KMS-11 (cell line): ENCODE results near the gene CDHR1.

Experiments used
- H2AFZ ChIP-seq: fragments of 200-600 bp; sonication (generic); 2 replicates; pipeline ENCODE4 v1.6.1; 2016; ENCODE audit warnings: antibody characterized with exemption, mixed run types, low read depth
- H3K27ac ChIP-seq: fragments of 200-600 bp; sonication (generic); 2 replicates; pipeline ENCODE4 v1.6.1; 2016; ENCODE audit warnings: mild to moderate bottlenecking, mixed run types
- H3K27me3 ChIP-seq: fragments of 200-600 bp; sonication (generic); 2 replicates; pipeline ENCODE4 v1.6.1; 2017; ENCODE audit warnings: mild to moderate bottlenecking, low read depth, mixed run types, moderate library complexity; ENCODE audit not compliant: insufficient read depth
- H3K36me3 ChIP-seq: fragments of 200-600 bp; sonication (generic); 2 replicates; pipeline ENCODE4 v1.6.1; 2017; ENCODE audit warnings: mild to moderate bottlenecking, mixed run types; ENCODE audit not compliant: insufficient read depth
- H3K4me1 ChIP-seq: fragments of 200-600 bp; sonication (generic); 2 replicates; pipeline ENCODE4 v1.6.1; 2016; ENCODE audit warnings: mild to moderate bottlenecking, low read depth, mixed run types; ENCODE audit not compliant: poor library complexity, severe bottlenecking
- H3K4me2 ChIP-seq: fragments of 200-600 bp; sonication (generic); 2 replicates; pipeline ENCODE4 v1.7.0; 2016; ENCODE audit warnings: mild to moderate bottlenecking, mixed run types
- H3K4me3 ChIP-seq: fragments of 200-600 bp; sonication (generic); IDR thresholded peaks from 2 replicates; pipeline ENCODE4 v1.6.1; 2017; ENCODE audit warnings: low read depth, low read length, mixed read lengths; ENCODE audit not compliant: insufficient read depth
- H3K79me2 ChIP-seq: fragments of 200-600 bp; sonication (generic); 2 replicates; pipeline ENCODE4 v1.6.1; 2016; ENCODE audit warnings: low read depth, mixed run types; ENCODE audit not compliant: insufficient read depth
- H3K9ac ChIP-seq: fragments of 200-600 bp; sonication (generic); 2 replicates; pipeline ENCODE4 v1.6.1; 2016; ENCODE audit warnings: mild to moderate bottlenecking, mixed run types
- H4K20me1 ChIP-seq: fragments of 200-600 bp; sonication (generic); 2 replicates; pipeline ENCODE4 v1.6.1; 2016; ENCODE audit warnings: mild to moderate bottlenecking, mixed run types; ENCODE audit not compliant: insufficient read depth
- CTCF ChIP-seq: fragments of 200-600 bp; sonication (generic); conservative IDR thresholded peaks from 2 replicates; pipeline ENCODE4 v1.6.1; 2017; ENCODE audit warnings: low read depth, mild to moderate bottlenecking, antibody characterized with exemption, low read length, moderate library complexity, mixed read lengths

CDHR1 gene

GRCh38 chr10:84155521-84155920 is 38.8 kb upstream of the CDHR1 start:
- no peak overlapping the region for H3K27ac ChIP-seq
- H3K79me2 ChIP-seq: no peaks in the 10 kb centered on the region
- no peaks in the 10 kb centered on the region for H3K4me1 ChIP-seq
- H2AFZ ChIP-seq: no peak overlapping the region
- H3K36me3 ChIP-seq: no peaks in the 10 kb centered on the region; the same call in 1 of the 2 replicates
- no peaks in the 10 kb centered on the region for H3K27me3 ChIP-seq
- H3K4me3 ChIP-seq: no peak overlapping the region
- TF ChIP-seq CTCF: no peak
- H3K9ac ChIP-seq: no peak overlapping the region
- no peak overlapping the region for H3K4me2 ChIP-seq
- H4K20me1 ChIP-seq: no peaks in the 10 kb centered on the region

GRCh38 chr10:84156009-84156408 is 38.3 kb upstream of the CDHR1 start:
- no peak for TF ChIP-seq CTCF
- Histone ChIP-seq H3K27ac (no peak overlapping the region), H3K36me3 (no peaks in the 10 kb centered on the region; the same call in 1 of the 2 replicates), H2AFZ (no peak overlapping the region), H3K79me2 (no peaks in the 10 kb centered on the region), H3K27me3 (no peaks in the 10 kb centered on the region), H3K4me3 (no peak overlapping the region), H4K20me1 (no peaks in the 10 kb centered on the region), H3K4me1 (no peaks in the 10 kb centered on the region), H3K9ac (no peak overlapping the region), H3K4me2 (no peak overlapping the region)

GRCh38 chr10:84156768-84157167 is 37.6 kb upstream of the CDHR1 start:
- TF ChIP-seq CTCF: no peak
- Histone ChIP-seq H3K4me2 (no peak overlapping the region), H3K79me2 (no peaks in the 10 kb centered on the region), H3K27ac (no peak overlapping the region), H3K9ac (no peak overlapping the region), H3K4me1 (no peaks in the 10 kb centered on the region), H4K20me1 (no peaks in the 10 kb centered on the region), H3K36me3 (no peaks in the 10 kb centered on the region; the same call in 1 of the 2 replicates), H3K4me3 (no peak overlapping the region), H3K27me3 (no peaks in the 10 kb centered on the region), H2AFZ (no peak overlapping the region)

- Histone ChIP-seq H3K27ac (no peak overlapping the region), H3K4me2 (no peak overlapping the region), H3K36me3 (no peaks in the 10 kb centered on the region; the same call in 1 of the 2 replicates), H3K9ac (no peak overlapping the region), H4K20me1 (no peaks in the 10 kb centered on the region), H3K79me2 (no peaks in the 10 kb centered on the region), H2AFZ (no peak overlapping the region), H3K27me3 (no peaks in the 10 kb centered on the region), H3K4me1 (no peaks in the 10 kb centered on the region), H3K4me3 (no peak overlapping the region)
- TF ChIP-seq CTCF: no peak
These were observed 36.3 kb upstream of the CDHR1 start for GRCh38 chr10:84158061-84158460.
